GM21390 (cell line): ENCODE data around the gene GGTA1.
"Not testable (repeated sequence)": the region's sequence is repeated elsewhere in the genome, so short reads cannot be mapped to it uniquely, and the experiment has no call there.

Experiments used
- ATAC-seq: cut with Tn5 transposase; IDR thresholded peaks from one replicate; pipeline ENCODE4 v1.9.1; 2021; ENCODE audit not compliant: unreplicated experiment

GGTA1 gene

DNA sequence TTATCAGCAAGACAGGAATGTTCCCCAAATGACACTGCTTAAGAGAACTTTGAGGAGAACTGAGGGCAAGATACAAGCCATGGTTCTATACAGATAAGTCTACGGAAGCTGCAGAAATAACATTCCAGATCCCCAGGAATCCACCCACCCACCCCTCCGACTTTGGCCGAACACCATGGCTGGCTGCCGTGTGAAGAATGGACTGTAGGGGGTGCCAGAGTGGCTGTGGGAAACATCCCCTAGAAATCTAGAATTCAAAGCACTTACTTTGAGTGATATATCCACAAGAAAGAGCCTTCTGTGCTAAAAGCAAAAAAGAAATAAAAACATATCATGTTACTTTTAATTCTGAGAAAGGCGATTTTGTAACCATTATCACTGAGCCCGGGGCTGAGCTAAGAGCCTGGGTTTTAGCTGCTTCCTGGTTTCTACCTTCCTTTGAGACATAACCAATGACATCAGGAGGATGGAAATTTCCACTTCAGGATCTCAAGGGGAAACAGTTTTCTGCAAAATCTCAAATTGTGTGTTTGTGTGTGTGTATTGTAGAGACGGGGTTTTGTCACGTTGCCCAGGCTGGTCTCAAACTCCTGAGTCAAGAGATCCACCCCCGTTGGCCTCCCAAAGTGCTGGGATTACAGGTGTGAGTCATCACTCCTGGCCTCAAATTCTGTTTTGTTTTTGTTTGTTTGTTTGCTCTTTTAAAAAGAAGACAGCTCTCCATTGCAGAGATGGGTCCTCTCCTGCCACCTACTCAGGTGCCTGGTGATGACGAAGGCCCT is 36.4 kb downstream of the GGTA1 start:
- no peak for ATAC-seq

DNA sequence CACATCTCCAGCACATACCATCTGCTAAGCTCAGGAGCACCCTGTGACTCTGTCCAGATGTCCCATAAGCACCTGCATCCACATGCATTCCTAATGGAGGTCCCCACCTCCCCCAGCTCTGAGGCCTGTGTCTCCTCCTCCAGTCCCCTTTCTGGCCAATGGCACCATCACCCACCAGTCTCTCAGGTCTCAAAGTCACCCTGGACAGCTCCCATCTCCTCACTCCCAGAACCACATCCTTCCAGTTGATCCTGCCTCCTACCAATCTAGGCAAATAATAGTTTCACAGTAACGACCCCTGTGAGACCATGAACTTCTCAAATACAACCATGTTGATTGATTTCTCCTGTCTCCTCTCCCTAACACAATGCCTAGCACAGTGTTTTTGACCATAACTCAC is 40.1 kb downstream of the GGTA1 start:
- no peak for ATAC-seq

DNA sequence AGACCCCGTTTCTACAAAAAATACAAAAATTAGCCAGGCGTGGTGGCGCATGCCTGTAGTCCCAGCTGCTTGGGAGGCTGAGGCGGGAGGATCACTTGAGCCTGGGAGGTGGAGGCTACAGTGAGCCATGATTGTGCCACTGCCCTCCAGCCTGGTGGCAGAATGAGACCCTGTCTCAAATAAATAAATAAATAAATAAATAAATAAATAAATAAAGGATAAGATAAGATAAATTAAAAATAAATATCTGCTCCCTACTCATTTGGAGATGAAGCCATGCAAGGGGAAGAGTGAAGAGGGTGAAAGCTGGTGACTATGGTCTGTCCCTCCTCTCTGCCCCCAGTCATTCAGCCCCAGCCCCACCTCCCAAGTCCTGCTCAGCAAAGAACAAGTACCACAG is 41.2 kb downstream of the GGTA1 start:
- not testable (repeated sequence) for ATAC-seq

DNA sequence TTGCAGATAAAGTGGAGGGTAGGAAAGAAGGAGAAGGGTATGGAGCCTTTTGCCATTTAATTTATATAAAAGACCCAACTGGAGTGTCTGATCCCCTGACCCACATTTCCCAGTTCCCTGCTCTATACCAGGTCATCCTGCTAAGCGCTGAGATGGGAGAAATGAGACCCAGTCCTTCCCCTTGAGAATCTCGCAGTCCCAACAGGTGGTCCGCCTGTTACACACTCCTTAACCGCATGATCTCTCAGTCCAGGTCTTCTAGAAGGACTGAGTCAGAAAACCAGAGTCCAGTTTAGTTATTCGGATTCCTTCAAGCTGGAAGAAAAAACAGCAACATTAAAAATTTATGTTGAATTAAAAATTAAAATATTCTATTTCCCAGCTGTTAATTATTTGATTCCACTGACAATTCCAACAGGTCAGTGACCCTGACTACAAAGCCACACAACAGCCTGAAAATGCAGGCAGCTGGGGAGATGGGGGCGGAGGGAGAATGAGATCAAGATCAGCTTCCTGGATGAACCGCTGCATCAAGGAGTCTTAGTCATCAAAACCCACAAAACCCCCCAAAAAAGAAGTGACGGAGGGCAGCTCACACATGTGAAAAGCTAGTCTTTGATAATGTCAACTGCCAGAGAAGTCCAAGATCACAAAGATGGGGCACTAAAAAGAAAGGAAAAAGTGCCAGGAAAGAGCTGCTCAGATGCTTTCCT is 44.0 kb downstream of the GGTA1 start:
- no peak for ATAC-seq

DNA sequence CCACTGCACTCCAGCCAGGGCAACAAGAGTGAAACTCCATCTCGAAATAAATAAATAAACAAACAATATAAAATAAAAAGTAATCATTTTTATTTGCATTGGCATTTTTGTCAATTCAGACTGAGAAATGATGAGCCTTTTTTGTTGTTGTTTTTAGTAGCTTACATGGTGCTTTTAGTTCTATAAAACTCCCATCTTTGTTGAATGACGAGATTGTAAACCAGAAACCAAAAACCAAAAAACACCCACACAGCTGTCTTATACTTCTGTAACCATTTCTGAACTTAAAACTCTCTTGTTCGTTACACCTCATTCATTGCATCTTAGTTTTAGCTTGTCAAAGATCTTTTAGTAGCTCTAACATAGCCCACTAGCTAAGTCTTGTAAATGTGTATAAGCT is 44.7 kb downstream of the GGTA1 start:
- no peak for ATAC-seq

DNA sequence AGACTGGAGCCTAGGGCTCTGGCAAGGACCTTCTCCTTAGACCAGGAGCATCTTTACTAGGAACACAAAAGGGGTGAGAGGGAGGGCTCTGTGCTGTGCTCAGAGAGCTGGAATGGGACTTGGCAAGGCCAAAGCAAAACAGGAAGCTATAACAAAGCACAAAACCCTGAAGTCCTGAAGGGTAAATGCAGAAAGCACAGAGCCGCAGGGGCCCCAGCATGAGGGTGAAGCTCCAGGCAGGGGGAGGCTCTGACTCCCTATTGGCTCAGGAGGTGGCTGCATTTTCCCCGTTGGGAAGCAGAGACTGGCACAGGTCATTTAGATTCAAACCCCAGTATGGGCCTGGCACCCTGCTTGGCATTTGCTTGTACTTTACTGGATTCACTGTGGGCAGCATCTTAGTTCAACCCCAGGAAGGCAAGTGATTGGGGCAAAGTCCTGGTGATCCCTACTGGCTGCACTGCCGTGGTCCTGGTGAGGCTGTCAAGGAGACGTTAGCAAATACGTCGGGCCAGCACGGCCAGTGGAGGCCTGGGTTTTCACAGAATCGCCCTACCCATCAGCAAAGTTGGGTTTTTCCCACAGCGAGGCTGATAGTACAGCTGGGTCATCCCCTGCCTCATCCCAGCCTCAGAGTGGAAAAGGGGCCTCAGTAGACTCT is 46.3 kb downstream of the GGTA1 start:
- ATAC-seq = no peak

DNA sequence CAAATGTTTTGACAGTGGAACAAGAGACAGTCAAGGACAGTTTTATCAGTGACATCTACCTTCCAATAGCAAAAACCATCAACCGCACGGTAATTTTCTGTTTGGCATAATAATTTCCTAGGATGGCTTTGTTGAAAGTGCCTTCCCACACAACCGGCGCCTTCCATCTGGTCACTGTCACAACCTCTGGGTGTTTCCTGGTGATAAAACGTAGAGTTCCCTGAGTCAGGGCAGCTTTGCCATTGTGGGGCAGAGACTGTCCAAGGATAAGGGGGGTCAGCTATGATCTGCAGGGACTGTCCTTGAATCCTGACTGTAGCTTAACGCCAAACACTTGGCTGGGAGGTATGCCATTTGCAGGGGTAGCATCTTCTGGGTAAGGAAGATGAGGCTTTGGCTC is 47.6 kb downstream of the GGTA1 start:
- no peak for ATAC-seq

DNA sequence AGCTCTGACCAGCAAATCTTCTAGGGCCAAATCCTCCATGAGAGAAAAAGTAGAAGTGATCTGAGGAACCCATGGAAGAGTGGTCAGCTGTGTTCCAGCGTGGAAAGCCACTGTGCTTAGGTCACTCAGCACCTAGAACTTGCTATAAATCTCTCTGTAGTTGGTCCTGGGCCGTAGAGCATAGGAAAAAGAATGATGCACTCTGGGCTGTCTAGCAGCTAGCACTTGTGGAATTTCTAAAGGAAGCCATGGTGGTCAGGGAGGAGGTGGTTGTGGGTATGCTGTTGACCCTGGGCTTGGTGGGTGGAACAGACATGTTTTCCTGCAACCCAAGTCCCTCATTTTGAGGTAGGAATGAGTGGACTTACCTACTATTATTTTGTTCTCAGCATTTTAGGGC is 48.1 kb downstream of the GGTA1 start:
- ATAC-seq = no peak

DNA sequence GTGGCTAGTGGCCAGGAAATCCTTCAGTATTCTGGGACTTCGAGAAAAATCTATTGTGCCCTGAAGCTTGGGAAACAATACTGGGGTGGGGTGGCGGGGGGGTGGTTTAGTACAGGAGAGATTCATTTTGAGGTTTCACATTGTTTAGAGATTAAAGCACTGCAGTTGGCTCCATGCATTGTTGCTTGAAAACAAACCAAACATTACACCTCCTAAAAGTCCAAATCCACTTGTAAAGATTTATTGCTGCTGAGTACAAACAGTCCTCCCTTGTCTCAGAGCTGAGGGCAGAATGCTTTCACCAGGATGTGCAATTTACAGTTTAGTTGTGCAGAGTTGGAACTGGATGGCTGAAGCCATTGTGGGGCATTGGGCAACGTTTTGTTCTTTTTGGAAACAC is 49.4 kb downstream of the GGTA1 start:
- ATAC-seq = no peak

DNA sequence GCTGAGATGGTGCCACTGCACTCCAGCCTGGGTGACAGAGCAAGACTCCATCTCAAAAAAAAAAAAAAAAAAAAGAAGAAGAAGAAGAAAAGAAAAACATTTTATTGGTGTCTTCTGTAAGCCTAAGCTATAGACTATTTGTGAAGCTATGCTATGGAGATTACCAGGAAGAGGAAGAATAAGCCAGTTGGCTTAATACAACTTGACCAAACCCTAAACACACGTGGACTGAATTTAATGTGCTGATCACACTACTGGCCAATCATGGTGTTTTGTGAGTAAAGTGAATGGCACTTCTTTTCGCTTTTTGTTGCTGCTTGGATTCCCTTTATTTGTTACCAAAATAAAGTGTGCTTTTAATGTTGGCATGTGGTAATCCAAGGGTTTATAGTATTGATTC is 49.9 kb downstream of the GGTA1 start:
- ATAC-seq = no peak

DNA sequence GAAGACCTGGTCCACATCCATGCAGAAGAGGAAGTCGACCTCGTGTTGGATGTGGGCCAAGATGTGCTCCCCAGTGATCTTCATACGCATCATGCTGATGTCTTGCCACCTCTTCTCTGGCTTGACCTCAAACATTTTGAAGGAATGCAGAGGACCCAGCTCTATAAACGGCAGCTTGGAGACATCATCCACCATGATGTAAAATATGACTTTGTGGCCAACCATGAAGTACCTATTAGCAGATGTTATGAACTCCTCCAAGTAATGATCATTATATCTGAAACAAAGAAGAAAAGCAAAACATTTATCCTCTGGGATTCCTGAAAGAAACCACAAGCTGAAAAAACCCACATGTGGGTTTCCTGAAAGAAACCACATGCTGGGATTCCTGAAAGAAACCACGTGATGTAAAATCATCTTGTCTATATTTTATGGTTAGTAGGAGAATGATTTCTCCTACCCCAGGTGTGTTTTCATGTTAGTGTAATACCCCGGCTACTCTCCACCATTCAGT is 52.3 kb downstream of the GGTA1 start:
- no peak for ATAC-seq

DNA sequence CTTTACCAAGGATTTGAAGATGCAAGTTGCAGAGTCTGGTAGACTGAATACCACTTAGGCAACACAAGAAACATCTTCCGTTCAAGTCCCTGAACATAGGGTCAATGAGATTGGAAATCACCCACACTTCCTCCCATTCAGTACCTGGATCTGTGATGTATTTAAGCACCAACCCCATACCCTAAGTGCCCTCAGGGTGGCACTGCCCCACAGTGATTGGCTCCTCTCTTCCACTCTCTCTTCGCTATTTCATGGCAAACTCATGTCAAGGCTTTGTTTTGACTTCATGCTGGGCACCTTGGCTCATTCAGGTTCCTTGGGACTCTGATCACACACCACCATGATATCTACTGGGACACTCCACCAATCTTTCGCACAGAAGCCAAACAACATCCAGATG is 53.7 kb downstream of the GGTA1 start:
- no peak for ATAC-seq

DNA sequence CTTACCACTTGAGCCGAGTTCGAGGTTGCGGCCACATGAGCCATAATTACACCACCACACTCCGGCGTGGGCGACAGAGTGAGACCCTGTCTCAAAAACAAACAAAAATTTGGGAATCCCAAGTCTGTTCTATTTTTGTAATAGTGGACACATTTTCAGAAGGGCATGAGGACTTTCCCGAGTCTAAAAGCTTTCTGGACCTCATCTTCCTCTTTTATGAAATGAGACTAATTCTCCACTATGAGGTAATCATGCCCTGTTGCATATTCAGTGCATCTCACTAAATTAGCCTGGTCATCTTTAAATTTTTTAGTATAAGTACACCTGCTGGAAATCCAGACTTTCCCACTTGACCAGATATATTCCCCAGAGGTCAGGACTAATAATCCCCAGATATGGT is 55.7 kb downstream of the GGTA1 start:
- no peak for ATAC-seq

DNA sequence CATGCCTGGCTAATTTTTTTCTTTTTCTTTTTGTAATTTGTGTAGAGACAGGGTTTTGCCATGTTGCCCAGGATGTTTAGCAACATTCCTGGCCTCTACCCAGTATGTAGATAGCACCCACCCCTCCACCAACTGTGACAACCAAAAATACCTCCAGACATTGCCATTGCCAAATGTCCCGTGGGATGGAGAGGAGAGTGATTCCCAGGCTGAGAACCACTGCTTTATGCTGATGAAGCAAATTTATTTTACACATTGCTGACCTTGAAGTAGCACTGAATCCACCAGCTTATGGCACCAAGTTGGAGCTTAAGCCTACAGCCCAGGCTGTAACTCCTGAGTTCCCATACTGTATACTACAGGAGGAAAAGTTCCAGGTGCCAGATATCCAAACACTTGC is 58.5 kb downstream of the GGTA1 start:
- ATAC-seq = no peak

DNA sequence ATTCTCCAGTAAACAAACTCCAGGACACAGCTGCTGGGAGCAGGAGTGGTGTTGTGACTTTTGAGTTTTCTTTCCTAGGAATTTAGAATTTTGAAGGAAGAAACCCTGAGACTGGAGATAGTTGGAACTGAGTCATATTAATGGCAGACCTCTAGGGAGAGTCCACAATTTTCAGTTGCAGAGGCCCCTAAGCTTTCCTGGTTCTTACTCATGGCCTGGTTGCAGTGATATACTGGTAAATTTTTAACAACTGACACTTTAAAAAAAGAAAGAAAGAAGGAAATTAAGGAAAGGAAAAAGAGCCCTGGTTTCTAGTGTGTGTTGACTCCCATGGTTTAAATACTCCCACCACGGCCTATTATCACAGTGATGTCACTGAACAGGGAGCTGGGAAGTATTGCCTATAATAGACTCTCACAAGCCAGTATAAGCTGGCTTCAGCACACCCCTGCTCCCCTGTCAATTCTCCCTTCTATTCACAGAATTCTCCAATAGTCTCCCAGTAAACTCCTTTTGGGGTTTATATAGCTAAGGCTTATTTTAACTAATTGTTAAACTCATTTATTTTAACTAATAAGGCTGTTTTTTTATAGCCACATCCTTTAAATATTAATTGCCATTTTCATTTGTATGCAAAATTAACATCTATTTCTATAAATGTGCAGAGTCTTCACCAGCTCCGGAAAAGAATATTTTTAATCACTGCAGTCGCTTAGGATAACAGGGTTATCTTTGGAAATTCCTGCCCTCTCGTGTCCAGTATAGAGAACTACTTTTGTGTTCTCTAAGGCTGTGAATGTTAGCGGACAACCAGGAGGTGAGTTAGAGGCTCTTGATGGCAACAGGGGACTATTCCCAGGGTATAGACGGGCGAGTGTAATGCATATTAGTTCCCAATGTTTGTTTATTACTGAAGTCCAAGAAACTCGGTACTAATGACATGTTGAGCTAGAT is 59.7 kb downstream of the GGTA1 start:
- ATAC-seq = no peak

DNA sequence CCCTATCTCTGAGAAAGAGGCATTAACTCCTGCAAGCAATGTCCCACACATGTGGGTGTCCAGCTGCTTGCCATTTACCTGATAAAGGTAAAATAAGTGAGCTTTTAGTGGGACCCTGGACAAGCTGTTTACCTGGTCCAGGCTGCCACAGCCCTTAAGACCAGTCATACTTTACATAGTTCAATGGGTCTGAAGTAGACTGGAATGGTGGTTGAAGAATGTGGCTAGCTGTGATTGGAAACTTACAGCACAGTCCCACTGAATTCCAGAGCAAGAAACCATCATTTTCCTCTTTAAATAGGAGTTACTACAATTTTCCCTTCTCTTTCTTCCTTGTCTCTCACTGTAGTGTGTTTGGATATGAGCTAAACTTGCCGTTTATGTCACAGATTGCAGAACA is 60.6 kb downstream of the GGTA1 start:
- ATAC-seq = no peak

DNA sequence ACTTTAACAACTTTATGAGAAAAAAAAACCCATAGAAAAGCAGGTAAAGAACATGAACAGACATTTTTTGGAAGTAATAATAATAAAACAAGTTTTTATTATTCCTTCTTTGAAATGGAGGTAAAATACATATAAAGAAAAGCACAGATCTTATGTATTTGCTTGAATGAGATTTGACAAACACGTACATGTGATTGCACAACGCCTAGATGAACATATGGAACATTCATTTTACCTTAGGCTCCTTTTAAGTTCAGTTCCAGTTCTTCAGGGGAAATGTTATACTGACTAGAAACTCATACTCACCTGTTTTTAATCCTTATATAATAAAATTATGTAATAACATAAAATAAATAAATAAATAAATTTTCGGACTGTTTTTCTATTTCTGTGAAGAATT is 61.8 kb downstream of the GGTA1 start:
- ATAC-seq = no peak

DNA sequence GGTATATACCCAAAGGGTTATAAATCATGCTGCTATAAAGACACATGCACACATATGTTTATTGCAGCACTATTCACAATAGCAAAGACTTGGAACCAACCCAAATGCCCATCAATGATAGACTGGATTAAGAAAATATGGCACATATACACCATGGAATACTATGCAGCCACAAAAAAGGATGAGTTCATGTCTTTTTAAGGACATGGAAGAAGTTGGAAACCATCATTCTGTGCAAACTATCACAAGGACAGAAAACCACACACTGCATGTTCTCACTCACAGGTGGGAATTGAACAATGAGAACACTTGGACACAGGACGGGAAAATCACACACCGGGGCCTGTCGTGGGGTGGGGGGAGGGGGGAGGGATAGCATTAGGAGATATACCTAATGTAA is 62.6 kb downstream of the GGTA1 start:
- not testable (repeated sequence) for ATAC-seq

DNA sequence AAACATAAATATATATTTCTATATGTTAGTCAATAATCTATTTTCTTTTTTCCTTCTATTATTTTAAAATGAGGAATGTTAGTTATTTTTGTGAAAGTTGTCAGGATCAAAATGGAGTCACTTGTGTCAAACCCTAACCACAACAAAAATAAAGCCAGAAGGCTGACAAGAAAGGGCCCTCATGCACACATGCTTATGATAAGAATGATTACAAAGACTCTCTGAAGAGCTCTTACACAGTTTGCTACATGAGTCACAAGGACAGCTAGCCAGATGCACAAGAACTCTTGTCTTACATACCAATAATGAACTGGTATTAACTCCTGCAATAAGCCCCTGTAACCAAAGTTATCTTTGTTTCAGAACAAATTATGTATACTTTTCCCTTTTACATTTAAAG is 64.7 kb downstream of the GGTA1 start:
- ATAC-seq = no peak

DNA sequence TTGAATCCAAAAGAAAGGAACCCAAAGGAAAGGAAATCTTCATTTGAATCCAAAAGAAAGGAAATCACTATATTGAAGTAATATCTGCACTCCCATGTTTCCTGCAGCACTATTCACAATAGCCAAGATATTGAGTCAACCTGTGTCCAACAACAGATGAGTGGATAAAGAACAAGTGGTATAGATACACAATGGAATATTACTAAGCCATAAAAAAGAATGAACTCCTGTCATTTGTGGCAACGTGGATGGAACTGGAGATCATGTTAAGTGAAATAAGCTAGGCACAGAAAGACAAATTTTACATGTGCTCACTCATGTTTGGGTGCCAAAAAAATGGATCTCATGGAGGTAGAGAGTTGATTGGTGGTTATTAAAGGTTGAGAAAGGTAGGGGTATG is 71.7 kb downstream of the GGTA1 start:
- ATAC-seq = no peak

DNA sequence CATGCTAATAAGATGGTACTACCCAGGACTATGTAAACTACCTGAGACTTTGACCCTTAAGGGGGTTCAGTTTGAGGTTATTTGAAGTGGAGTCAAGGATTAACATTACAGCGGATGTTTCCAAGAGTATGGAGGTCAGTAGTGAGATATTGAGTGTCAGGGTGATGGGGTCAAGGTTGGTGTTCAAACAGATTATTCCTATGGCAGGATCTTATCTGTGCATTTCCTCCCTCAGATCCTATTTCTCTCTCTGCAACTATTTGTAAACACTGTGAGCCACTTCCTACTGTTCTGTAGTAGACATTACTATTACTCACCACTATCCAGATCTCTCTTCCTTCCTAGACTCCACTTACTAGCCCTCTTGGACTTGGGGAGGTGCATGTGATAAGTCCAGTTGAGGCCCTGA is 75.6 kb downstream of the GGTA1 start:
- no peak for ATAC-seq
